ENCODE data around the gene RELT. TPM values are rescaled to one million over a fixed set of nuclear protein-coding genes. Genes with fewer than 3 reads are reported as not detected.
A peak's percentile ranks its signal among the peaks of the same experiment; 100 is the strongest.

RELT gene
- total RNA-seq, 1 donor from 2014 or later, result 5.2 TPM

DNA sequence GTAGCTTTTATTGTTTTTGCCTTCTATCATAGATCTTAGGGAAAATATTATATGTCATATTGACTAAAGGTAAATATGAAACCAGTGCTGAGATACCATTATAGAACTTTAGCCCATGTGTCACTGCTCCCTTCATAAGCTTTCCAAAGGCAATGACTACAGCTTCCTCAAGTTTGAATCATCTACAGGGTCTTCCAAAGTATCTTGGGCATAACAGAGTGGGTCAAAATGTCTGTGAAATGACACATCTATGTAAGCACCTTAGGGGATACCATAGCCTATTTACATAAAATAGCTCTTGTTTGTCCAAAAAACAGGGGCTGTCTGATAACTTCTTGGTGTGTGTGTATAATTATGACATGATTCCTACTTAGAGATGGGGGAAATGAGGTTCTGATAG is 52.5 kb downstream of the RELT start:
- H3K9me3 Mint-ChIP-seq (ENCODE audit: unreplicated experiment), result no peaks in the 10 kb centered on the region
- TF ChIP-seq CTCF (IDR thresholded peaks at IDR 0.05; ENCODE audit: insufficient read depth, low read depth, low read length) (no peak), EZH2 (IDR thresholded peaks at IDR 0.05; ENCODE audit: insufficient read depth, low read length) (no peak)
- H3K4me3 Mint-ChIP-seq (ENCODE audit: unreplicated experiment), result no peak overlapping the region
- Histone ChIP-seq H3K27me3 (ENCODE audit: insufficient read depth, low read length) (no peaks in the 10 kb centered on the region), H3K4me1 (ENCODE audit: insufficient read depth, low read length) (peaks cover 19% of the 10 kb centered on the region), H3K9ac (ENCODE audit: low read length) (peak overlapping the region; percentile 12), H3K4me2 (ENCODE audit: low read length) (peak overlapping the region; percentile 47), H3K9me3 (ENCODE audit: insufficient read depth, low read depth, low read length) (no peaks in the 10 kb centered on the region), H2AFZ (ENCODE audit: low read depth, low read length) (no peak overlapping the region), H3K27ac (ENCODE audit: low read depth, low read length) (peak overlapping the region; percentile 48), H3K4me3 (ENCODE audit: insufficient read depth, low read depth, low read length) (no peak overlapping the region), H3K79me2 (ENCODE audit: insufficient read depth, low read length) (no peaks in the 10 kb centered on the region), H3K36me3 (ENCODE audit: insufficient read depth, low read length) (no peaks in the 10 kb centered on the region), H4K20me1 (ENCODE audit: insufficient read depth, low read length) (peaks cover 15% of the 10 kb centered on the region)
- no peaks in the 10 kb centered on the region for H3K36me3 Mint-ChIP-seq (ENCODE audit: low read depth, unreplicated experiment)
- peak; percentile 10 for DNase-seq (ENCODE audit: low read depth)
- no peaks in the 10 kb centered on the region for H3K27me3 Mint-ChIP-seq (ENCODE audit: low read depth, unreplicated experiment)
- FAIRE-seq, result no peak
- H3K4me1 Mint-ChIP-seq (ENCODE audit: low read depth, unreplicated experiment), result peaks cover 35% of the 10 kb centered on the region
- H3K27ac Mint-ChIP-seq (ENCODE audit: unreplicated experiment), result peak overlapping the region; percentile 9

GRCh38 chr11:73429121-73429750 is 53.0 kb downstream of the RELT start:
- Histone ChIP-seq H3K4me3 (ENCODE audit: insufficient read depth, low read depth, low read length) (no peak overlapping the region), H3K9ac (ENCODE audit: low read length) (peak overlapping the region; percentile 17), H3K4me1 (ENCODE audit: insufficient read depth, low read length) (peaks cover 19% of the 10 kb centered on the region), H3K79me2 (ENCODE audit: insufficient read depth, low read length) (no peaks in the 10 kb centered on the region), H2AFZ (ENCODE audit: low read depth, low read length) (no peak overlapping the region), H3K27ac (ENCODE audit: low read depth, low read length) (peak overlapping the region; percentile 48), H3K4me2 (ENCODE audit: low read length) (peak overlapping the region; percentile 47), H3K27me3 (ENCODE audit: insufficient read depth, low read length) (no peaks in the 10 kb centered on the region), H4K20me1 (ENCODE audit: insufficient read depth, low read length) (peaks cover 15% of the 10 kb centered on the region), H3K9me3 (ENCODE audit: insufficient read depth, low read depth, low read length) (no peaks in the 10 kb centered on the region), H3K36me3 (ENCODE audit: insufficient read depth, low read length) (no peaks in the 10 kb centered on the region)
- H3K27ac Mint-ChIP-seq (ENCODE audit: unreplicated experiment), result peak overlapping the region; percentile 63
- TF ChIP-seq EZH2 (IDR thresholded peaks at IDR 0.05; ENCODE audit: insufficient read depth, low read length) (no peak), CTCF (IDR thresholded peaks at IDR 0.05; ENCODE audit: insufficient read depth, low read depth, low read length) (no peak)
- peaks cover 35% of the 10 kb centered on the region for H3K4me1 Mint-ChIP-seq (ENCODE audit: low read depth, unreplicated experiment)
- H3K4me3 Mint-ChIP-seq (ENCODE audit: unreplicated experiment), result no peak overlapping the region
- peak; percentile 75 for DNase-seq (ENCODE audit: low read depth)
- H3K36me3 Mint-ChIP-seq (ENCODE audit: low read depth, unreplicated experiment), result no peaks in the 10 kb centered on the region
- H3K9me3 Mint-ChIP-seq (ENCODE audit: unreplicated experiment), result no peaks in the 10 kb centered on the region
- FAIRE-seq, result peak; percentile 23
- H3K27me3 Mint-ChIP-seq (ENCODE audit: low read depth, unreplicated experiment), result no peaks in the 10 kb centered on the region

GRCh38 chr11:73430326-73430725 is 54.1 kb downstream of the RELT start:
- H3K9me3 ChIP-seq (ENCODE audit: insufficient read depth, low read depth, low read length), result no peaks in the 10 kb centered on the region
- no peaks in the 10 kb centered on the region for H3K79me2 ChIP-seq (ENCODE audit: insufficient read depth, low read length)
- no peak overlapping the region for H3K9ac ChIP-seq (ENCODE audit: low read length)
- Mint-ChIP-seq H3K27ac (ENCODE audit: unreplicated experiment) (peak overlapping the region; percentile 10), H3K4me1 (ENCODE audit: low read depth, unreplicated experiment) (peaks cover 35% of the 10 kb centered on the region), H3K27me3 (ENCODE audit: low read depth, unreplicated experiment) (no peaks in the 10 kb centered on the region), H3K36me3 (ENCODE audit: low read depth, unreplicated experiment) (no peaks in the 10 kb centered on the region), H3K4me3 (ENCODE audit: unreplicated experiment) (no peak overlapping the region), H3K9me3 (ENCODE audit: unreplicated experiment) (no peaks in the 10 kb centered on the region)
- H3K36me3 ChIP-seq (ENCODE audit: insufficient read depth, low read length), result no peaks in the 10 kb centered on the region
- no peak overlapping the region for H2AFZ ChIP-seq (ENCODE audit: low read depth, low read length)
- H3K27ac ChIP-seq (ENCODE audit: low read depth, low read length), result no peak overlapping the region
- H3K27me3 ChIP-seq (ENCODE audit: insufficient read depth, low read length), result no peaks in the 10 kb centered on the region
- TF ChIP-seq CTCF (IDR thresholded peaks at IDR 0.05; ENCODE audit: insufficient read depth, low read depth, low read length) (no peak), EZH2 (IDR thresholded peaks at IDR 0.05; ENCODE audit: insufficient read depth, low read length) (no peak)
- H3K4me3 ChIP-seq (ENCODE audit: insufficient read depth, low read depth, low read length), result no peak overlapping the region
- H3K4me2 ChIP-seq (ENCODE audit: low read length), result no peak overlapping the region
- H4K20me1 ChIP-seq (ENCODE audit: insufficient read depth, low read length), result peaks cover 13% of the 10 kb centered on the region
- peaks cover 19% of the 10 kb centered on the region for H3K4me1 ChIP-seq (ENCODE audit: insufficient read depth, low read length)
- FAIRE-seq (no peak), DNase-seq (ENCODE audit: low read depth) (no peak)

Measured in astrocyte (in vitro differentiated cells and primary cell).